ENCODE measurements around the gene INO80C. TPM values are rescaled to one million over a fixed set of nuclear protein-coding genes. Genes with fewer than 3 reads are reported as not detected.

The INO80C gene
- total RNA-seq, 4 donors from 2014 or later, result 5.3 to 6.4 (median 5.5) TPM

- Histone ChIP-seq H3K9me3 (no peaks in the 10 kb centered on the region), H3K27ac (no peak overlapping the region), H3K36me3 (no peaks in the 10 kb centered on the region), H3K4me3 (no peak overlapping the region), H3K4me1 (peaks cover 0 to 12% of the 10 kb centered on the region in 2 donors), H3K27me3 (no peaks in the 10 kb centered on the region)
- TF ChIP-seq POLR2A (IDR thresholded peaks at IDR 0.05), result no peak
- TF ChIP-seq CTCF (IDR thresholded peaks at IDR 0.05 in 4 of 5, conservative IDR thresholded peaks at IDR 0.05 in 1 of 5), result no peak
- DNase-seq (no peak), ATAC-seq (no peak)
- in situ Hi-C loops (cut with MboI; ENCODE audit: low sequenced_read_pairs in 4 of 4) (no loop called here), intact Hi-C loops (cut with DNase I; ENCODE audit: low total_unique reads) (no loop called here)
Measured at GRCh38 chr18:35465329-35465728, 32.4 kb downstream of the INO80C start.

GRCh38 chr18:35464831-35465279 is 32.9 kb downstream of the INO80C start:
- in situ Hi-C loops (cut with MboI; ENCODE audit: low sequenced_read_pairs in 4 of 4), result no loop called here
- peaks cover 0 to 12% of the 10 kb centered on the region in 2 donors for H3K4me1 ChIP-seq
- H3K27ac ChIP-seq, result no peak overlapping the region

GRCh38 chr18:35463827-35464226 is 33.9 kb downstream of the INO80C start:
- in situ Hi-C loops (cut with MboI; ENCODE audit: low sequenced_read_pairs in 4 of 4), result no loop called here
- Histone ChIP-seq H3K4me3 (no peak overlapping the region), H3K27me3 (no peaks in the 10 kb centered on the region), H3K9me3 (no peaks in the 10 kb centered on the region), H3K27ac (peak overlapping the region; percentile 18 to 55 (median 34)), H3K4me1 (peaks cover 0 to 12% of the 10 kb centered on the region in 2 donors), H3K36me3 (no peaks in the 10 kb centered on the region)
- ATAC-seq (no peak), DNase-seq (no peak)
- TF ChIP-seq CTCF (IDR thresholded peaks at IDR 0.05 in 4 of 5, conservative IDR thresholded peaks at IDR 0.05 in 1 of 5), result no peak
- no peak for TF ChIP-seq POLR2A (IDR thresholded peaks at IDR 0.05)
- intact Hi-C loops (cut with DNase I; ENCODE audit: low total_unique reads), result no loop called here

More at GRCh38 chr18:35464831-35465279, 32.9 kb downstream of the INO80C start:
- no peak overlapping the region for H3K4me3 ChIP-seq
- no peaks in the 10 kb centered on the region for H3K36me3 ChIP-seq
- DNase-seq (no peak), ATAC-seq (no peak)
- no peaks in the 10 kb centered on the region for H3K9me3 ChIP-seq
- intact Hi-C loops (cut with DNase I; ENCODE audit: low total_unique reads), result no loop called here
- no peaks in the 10 kb centered on the region for H3K27me3 ChIP-seq
- no peak for TF ChIP-seq POLR2A (IDR thresholded peaks at IDR 0.05)
- no peak for TF ChIP-seq CTCF (IDR thresholded peaks at IDR 0.05 in 4 of 5, conservative IDR thresholded peaks at IDR 0.05 in 1 of 5)

GRCh38 chr18:35463050-35463449 is 34.7 kb downstream of the INO80C start:
- H3K9me3 ChIP-seq, result no peaks in the 10 kb centered on the region
- ATAC-seq, result peak in 1 of 2 donors; percentile 24
- H3K4me1 ChIP-seq, result peaks cover 3 to 12% of the 10 kb centered on the region in 2 donors
- TF ChIP-seq POLR2A (IDR thresholded peaks at IDR 0.05), result no peak
- no peak for TF ChIP-seq CTCF (IDR thresholded peaks at IDR 0.05 in 4 of 5, conservative IDR thresholded peaks at IDR 0.05 in 1 of 5)
- H3K27me3 ChIP-seq, result no peaks in the 10 kb centered on the region
- intact Hi-C loops (cut with DNase I; ENCODE audit: low total_unique reads), result no loop called here
- no peak for DNase-seq
- no peaks in the 10 kb centered on the region for H3K36me3 ChIP-seq
- in situ Hi-C loops (cut with MboI; ENCODE audit: low sequenced_read_pairs in 4 of 4), result no loop called here
- peak overlapping the region; percentile 18 to 55 (median 41) for H3K27ac ChIP-seq
- no peak overlapping the region for H3K4me3 ChIP-seq

GRCh38 chr18:35460736-35461161 is 37.0 kb downstream of the INO80C start:
- no peaks in the 10 kb centered on the region for H3K9me3 ChIP-seq
- H3K27me3 ChIP-seq, result no peaks in the 10 kb centered on the region
- H3K36me3 ChIP-seq, result no peaks in the 10 kb centered on the region
- peak overlapping the region in 3 of 4 donors; percentile 14 to 42 (median 42) for H3K27ac ChIP-seq
- H3K4me1 ChIP-seq, result peaks cover 3 to 9% of the 10 kb centered on the region in 2 donors
- TF ChIP-seq POLR2A (IDR thresholded peaks at IDR 0.05) (no peak), CTCF (IDR thresholded peaks at IDR 0.05 in 4 of 5, conservative IDR thresholded peaks at IDR 0.05 in 1 of 5) (no peak)
- intact Hi-C loops (cut with DNase I; ENCODE audit: low total_unique reads) (no loop called here), in situ Hi-C loops (cut with MboI; ENCODE audit: low sequenced_read_pairs in 4 of 4) (no loop called here)
- no peak overlapping the region for H3K4me3 ChIP-seq
- ATAC-seq (no peak), DNase-seq (no peak)

Data from gastrocnemius medialis (tissue), 4 donors.